ENCODE results near the gene HPDL. TPM values are rescaled to one million over a fixed set of nuclear protein-coding genes. Genes with fewer than 3 reads are reported as not detected.

Gene HPDL
- total and polyA plus RNA-seq, 2 of the 8 experiments (the other 6 are each of a cell fraction or from before 2014, with no cell fraction given), result 58.5 to 62.7 TPM

DNA sequence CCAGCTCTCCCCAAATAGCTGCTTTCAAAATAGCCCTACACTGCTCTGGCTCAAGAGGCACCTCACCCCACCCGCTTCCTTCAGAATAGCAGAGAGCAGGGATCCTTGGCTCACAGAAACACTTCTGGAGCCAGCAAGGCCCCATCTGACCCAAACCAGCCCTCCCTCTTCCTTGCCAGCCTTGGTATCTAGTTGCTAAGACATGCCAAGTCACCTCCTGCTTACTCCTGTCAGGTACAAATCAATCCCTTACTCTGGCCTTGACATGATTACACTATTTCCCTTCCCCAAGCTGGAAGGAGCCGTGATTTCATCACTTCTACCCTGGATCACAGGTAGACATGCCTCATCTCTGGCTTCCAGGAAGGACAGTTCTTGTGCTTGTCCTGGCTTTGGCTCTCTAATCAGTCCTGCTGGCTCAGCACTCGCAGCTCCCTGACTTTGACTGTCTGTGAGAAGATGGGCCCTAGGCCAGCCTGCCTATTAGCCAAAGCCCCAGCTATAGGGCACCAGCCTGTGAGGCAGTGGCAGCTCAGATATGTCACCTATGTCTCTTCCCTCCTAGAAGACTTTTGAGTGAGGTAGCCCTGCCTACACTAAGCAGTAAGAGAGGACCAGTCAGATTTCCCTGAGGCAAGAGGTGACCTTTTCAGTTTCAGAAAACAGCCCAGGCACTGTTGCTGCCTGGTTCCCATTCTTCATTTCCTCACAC is 22.4 kb downstream of the HPDL start:
- POLR2A ChIA-PET (ENCODE audit: partially characterized antibody), result interaction anchor here (0.6 to 21.4 kb wide), 9 partner anchors 6 to 529 kb away, joined by 3 to 472 read pairs (median 6); partner anchors contain the start of genes HPDL, MUTYH, PRDX1 and TOE1
- no peak for TF ChIP-seq RXRA (IDR thresholded peaks at IDR 0.05; ENCODE audit: insufficient read depth, low read depth, low read length)
- no peak for TF ChIP-seq RAD21 (IDR thresholded peaks at IDR 0.05 in 1 of 2, conservative IDR thresholded peaks at IDR 0.05 in 1 of 2; ENCODE audit: low read depth in 2 of 2, low read length in 2 of 2)
- TF ChIP-seq KDM4A (IDR thresholded peaks at IDR 0.05; ENCODE audit: low read depth, low read length, severe bottlenecking), result no peak
- TF ChIP-seq CREB1 (IDR thresholded peaks at IDR 0.05), result no peak
- no peak for TF ChIP-seq EP300 (IDR thresholded peaks at IDR 0.05; ENCODE audit: borderline replicate concordance in 1 of 2, low read depth in 2 of 2, low read length in 2 of 2)
- TF ChIP-seq GABPA (IDR thresholded peaks at IDR 0.05; ENCODE audit: borderline replicate concordance, insufficient read depth, low read length), result no peak

More for the DNA sequence above, 22.4 kb downstream of the HPDL start:
- no peak overlapping the region for H4K91ac ChIP-seq (replicated peaks; ENCODE audit: insufficient read length, low read length)
- no peak overlapping the region for H3K18ac ChIP-seq (ENCODE audit: extremely low read depth, low read length)
- no peak overlapping the region for H2AK5ac ChIP-seq (ENCODE audit: low read depth, low read length)
- H3K56ac ChIP-seq (replicated peaks; ENCODE audit: insufficient read length, low read depth, low read length), result no peak overlapping the region
- H3K9ac ChIP-seq (replicated peaks in 1 of 4; ENCODE audit: extremely low read depth in 1 of 4, low read depth in 3 of 4, low read length in 3 of 4), result no peak overlapping the region
- H4K20me1 ChIP-seq (replicated peaks in 1 of 2; ENCODE audit: control insufficient read depth in 1 of 2, insufficient read depth in 2 of 2, low read length in 2 of 2), result peaks cover 0 to 2% of the 10 kb centered on the region in 2 experiments
- H2BK20ac ChIP-seq (ENCODE audit: low read length), result no peak overlapping the region
- no peak overlapping the region for H3K4ac ChIP-seq (replicated peaks; ENCODE audit: insufficient read length, low read depth, low read length)
- H3K23ac ChIP-seq (ENCODE audit: insufficient read length), result no peak overlapping the region
- H2AFZ ChIP-seq (ENCODE audit: low read length), result no peak overlapping the region
- CTCF ChIA-PET (ENCODE audit: partially characterized antibody), result interaction anchor here (0.7 to 13.4 kb wide), 7 partner anchors 9 to 523 kb away, joined by 3 to 139 read pairs (median 6); partner anchors contain the start of genes MUTYH and TOE1
- no peak overlapping the region for H3K27ac ChIP-seq (ENCODE audit: low read depth, low read length)
- no peaks in the 10 kb centered on the region for H3K27me3 ChIP-seq (replicated peaks in 1 of 4; ENCODE audit: control insufficient read depth in 3 of 4, extremely low read depth in 1 of 4, insufficient read depth in 3 of 4, low read length in 3 of 4)
- no peaks in the 10 kb centered on the region for H3K4me1 ChIP-seq (replicated peaks in 1 of 4; ENCODE audit: control insufficient read depth in 3 of 4, insufficient read depth in 4 of 4, low read length in 3 of 4)
- H4K8ac ChIP-seq (ENCODE audit: extremely low read depth, insufficient read depth, low read length), result no peak overlapping the region
- DNase-seq (ENCODE audit: low read depth in 1 of 2, low spot score in 2 of 2), result no peak
- no peak overlapping the region for H2BK12ac ChIP-seq (ENCODE audit: low read depth, low read length)
- H3K79me2 ChIP-seq (ENCODE audit: control insufficient read depth in 1 of 2, insufficient read depth in 2 of 2, low read length in 2 of 2), result no peaks in the 10 kb centered on the region
- no peaks in the 10 kb centered on the region for H3K23me2 ChIP-seq (ENCODE audit: low read depth, low read length)
- H2BK120ac ChIP-seq (replicated peaks; ENCODE audit: low read depth, low read length), result no peak overlapping the region
- H3K36me3 ChIP-seq (ENCODE audit: control insufficient read depth in 2 of 4, insufficient read depth in 4 of 4, low read length in 3 of 4), result peaks cover 5 to 16% (median 11%) of the 10 kb centered on the region in 4 experiments; a peak in 6 of 8 replicates
- H3K79me1 ChIP-seq (ENCODE audit: low read depth, low read length), result no peaks in the 10 kb centered on the region
- H3K14ac ChIP-seq (ENCODE audit: insufficient read length), result no peak overlapping the region
- 85% methylated on average over 3 of the region's 3 CpGs; no CpG with 5 or more reads in 1 of the 2 experiments for WGBS, 2 experiments (ENCODE audit: extremely low coverage in 1 of 2, insufficient coverage in 1 of 2, insufficient read length in 1 of 2, insufficient replicate concordance in 2 of 2, low coverage in 1 of 2, low lambda C conversion rate in 2 of 2, missing lambda C conversion rate in 1 of 2)
- no peak overlapping the region for H3K4me2 ChIP-seq (ENCODE audit: insufficient read depth in 1 of 2, low read depth in 2 of 2, low read length in 2 of 2)
- H3K9me3 ChIP-seq (ENCODE audit: insufficient read depth in 2 of 2, low read depth in 1 of 2, low read length in 1 of 2), result no peaks in the 10 kb centered on the region
- no peak for FAIRE-seq
- no peak overlapping the region for H4K5ac ChIP-seq (ENCODE audit: insufficient read length, low read depth, low read length)
- H2BK15ac ChIP-seq (ENCODE audit: low read length), result no peak overlapping the region
- H3K4me3 ChIP-seq (ENCODE audit: extremely low read depth in 1 of 4, insufficient read depth in 2 of 4, low read depth in 3 of 4, low read length in 4 of 4), result no peak overlapping the region
- H2BK5ac ChIP-seq (ENCODE audit: low read depth, low read length), result no peak overlapping the region

All from H1 (cell line).